Embryonic facial prominence (tissue), 1 donor: ENCODE results near the gene FOXA3.
"Not testable (repeated sequence)": the region's sequence is repeated elsewhere in the genome, so short reads cannot be mapped to it uniquely, and the experiment has no call there.

Experiments
- DNase-seq: peaks from one replicate; pipeline ENCODE4 v3.0.0-alpha.2; 2016; ENCODE audit errors: extremely low spot score

The FOXA3 gene

DNA sequence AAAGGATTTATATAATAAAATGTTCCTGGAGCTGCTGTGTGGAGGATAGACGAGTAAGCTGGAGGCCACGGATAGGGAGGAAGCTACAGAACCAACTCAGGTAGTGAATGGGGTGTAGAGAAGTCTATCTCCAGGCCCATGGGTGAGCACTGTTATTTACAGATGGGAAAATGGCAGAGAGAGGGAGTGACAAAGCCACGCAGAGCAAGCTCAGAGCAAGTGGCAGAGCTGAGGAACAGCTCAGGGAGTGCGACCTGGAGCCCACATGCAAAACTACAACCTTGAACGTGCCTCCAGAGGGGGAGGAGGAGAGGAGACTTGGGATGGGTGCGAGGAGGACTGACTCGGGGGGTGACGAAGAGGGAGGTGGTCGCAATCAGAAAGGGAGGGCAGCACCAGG lies 35.6 kb upstream of the FOXA3 start:
- DNase-seq, result no peak

DNA sequence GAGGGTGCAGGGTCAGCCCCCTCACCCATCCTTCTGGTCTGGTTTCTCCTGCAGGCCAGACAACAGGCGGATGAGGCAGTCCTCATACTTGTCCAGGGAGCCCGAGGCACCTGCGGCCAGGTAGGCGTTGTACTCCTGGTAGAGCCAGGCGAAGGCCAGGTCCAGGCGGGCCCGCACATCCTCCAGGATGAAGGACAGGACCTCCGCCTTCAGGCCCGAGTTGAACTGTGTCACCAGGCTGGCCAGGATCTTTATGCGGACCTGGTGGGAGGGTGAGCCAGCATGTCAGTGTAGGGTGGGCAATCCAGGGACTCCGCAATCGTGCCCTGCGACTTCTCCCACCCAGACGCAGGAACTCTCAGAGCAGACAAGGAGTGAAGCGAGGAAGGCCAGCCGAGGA lies 35.2 kb upstream of the FOXA3 start:
- no peak for DNase-seq

DNA sequence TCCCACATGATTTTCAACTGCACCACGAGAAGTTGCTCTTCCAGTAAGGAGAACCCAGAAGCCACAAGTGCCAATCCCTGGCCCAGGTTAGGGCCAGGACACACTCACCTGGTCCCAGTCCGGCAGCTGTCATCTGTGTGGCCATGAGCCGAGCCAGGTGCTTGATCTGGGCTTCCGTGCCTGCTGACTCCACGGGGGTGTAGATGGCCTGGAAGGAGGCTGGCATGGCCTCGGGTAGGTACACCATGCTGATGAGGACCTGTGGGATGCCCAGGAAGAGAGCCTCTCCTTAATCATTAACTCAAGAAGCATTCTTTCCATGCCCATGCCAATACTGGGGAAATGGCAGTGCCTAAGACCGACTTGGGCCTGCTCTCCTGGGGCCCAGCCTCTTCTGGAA lies 29.2 kb upstream of the FOXA3 start:
- DNase-seq, result no peak

DNA sequence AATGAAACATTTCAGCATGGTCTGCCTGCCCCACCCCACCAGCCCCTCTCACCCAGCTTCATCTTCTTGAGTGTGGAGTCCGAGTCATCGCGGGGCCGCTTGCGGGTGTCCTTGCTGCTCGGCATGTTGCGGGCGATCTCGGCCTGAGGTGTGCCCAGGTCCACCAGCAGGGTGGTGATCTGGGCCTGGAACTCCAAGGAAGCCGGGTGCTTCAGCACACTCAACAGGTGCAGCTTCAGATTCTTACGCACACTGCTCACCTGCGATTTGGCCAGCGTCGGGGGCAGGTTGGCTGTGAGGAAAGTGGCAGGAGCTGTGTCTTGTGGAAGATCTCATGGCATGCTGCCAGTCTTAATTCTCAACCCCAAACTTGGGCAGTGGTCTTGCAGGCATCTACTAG lies 21.9 kb upstream of the FOXA3 start:
- no peak for DNase-seq

DNA sequence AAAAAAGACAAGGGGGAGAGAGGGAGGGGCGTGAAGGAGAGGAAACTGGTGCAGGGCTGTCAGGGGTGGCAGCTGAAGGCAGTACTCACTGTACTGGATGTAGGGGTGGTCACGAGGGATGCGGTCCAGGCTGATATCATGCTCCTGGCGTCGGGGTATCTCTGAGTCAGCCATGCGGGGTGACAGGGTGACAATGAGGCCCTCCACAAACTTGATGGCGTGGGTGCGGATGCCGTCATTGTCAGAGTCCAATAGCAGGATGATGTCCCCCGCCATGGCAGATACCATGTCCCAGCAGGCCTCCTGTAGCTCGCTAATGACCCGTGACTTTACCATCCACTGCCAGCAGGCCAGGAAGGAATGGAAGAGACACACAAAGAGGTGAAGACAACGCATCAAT lies 16.5 kb upstream of the FOXA3 start:
- DNase-seq, result no peak

DNA sequence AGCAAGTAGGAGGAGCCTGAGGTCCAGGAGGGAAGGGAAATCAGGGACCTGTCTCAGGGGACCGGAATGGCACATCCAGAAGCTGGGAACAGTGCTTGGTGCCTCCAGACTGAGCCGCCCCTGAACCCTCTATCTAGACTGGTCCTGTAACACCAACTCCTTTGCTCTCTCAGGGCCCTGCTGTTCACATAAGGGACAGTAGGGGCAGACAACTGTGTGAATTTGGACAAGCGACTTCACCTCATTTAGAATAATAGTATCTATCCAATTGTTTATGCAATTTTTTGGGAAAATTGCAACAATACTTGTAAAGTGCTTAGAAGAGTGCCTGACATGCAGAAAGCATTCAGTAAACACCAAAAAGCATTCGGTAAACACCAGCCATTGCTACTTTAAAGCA lies 15.2 kb upstream of the FOXA3 start:
- no peak for DNase-seq

DNA sequence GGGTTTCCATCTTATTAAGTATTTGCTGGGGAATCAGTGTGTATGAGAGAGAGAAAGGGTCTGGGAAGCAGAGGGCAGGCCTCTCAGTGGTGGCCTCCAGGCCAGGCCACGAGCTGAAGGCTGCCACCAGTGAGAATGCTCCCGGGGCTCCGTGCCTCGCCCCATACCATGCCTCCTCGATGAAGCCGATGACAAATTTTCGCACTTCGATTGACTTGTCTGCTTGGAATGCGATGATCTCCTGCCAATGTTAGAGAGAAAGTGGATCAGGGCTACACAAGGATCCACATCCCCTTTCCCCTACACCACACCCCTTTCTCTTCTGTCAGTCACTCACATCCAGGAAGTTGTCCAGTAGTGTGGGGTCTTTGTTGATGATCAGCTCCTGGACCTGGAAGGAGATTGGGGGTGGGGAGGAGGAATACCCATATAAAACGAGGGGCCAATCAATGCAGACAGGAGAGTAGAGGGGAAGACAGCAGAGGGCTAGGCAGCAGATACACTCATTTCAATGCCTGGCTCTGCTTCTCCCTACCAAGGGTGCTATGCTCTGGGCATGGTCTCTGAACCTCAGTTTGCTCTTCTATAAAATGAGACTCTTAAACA lies 11.9 kb upstream of the FOXA3 start:
- no peak for DNase-seq

DNA sequence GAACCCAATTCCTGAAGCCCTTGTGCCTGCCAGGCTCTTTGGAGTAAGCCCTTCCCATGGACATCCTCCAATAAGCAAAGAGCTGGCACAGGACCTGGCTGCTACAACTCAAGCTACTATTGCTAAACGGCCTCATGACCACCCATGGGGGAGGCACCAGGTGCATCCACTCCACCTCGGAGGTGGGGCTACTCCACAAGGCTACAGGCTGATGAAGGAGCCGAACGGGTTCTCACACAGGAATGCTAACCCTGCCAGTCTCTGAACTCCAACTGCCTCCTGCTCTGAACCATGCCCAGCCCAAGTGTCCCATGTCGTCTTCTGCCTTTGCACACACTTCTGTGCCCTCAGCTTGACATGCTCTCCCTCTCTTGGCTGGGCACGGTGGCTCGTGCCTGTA lies 11.1 kb upstream of the FOXA3 start:
- DNase-seq, result no peak

DNA sequence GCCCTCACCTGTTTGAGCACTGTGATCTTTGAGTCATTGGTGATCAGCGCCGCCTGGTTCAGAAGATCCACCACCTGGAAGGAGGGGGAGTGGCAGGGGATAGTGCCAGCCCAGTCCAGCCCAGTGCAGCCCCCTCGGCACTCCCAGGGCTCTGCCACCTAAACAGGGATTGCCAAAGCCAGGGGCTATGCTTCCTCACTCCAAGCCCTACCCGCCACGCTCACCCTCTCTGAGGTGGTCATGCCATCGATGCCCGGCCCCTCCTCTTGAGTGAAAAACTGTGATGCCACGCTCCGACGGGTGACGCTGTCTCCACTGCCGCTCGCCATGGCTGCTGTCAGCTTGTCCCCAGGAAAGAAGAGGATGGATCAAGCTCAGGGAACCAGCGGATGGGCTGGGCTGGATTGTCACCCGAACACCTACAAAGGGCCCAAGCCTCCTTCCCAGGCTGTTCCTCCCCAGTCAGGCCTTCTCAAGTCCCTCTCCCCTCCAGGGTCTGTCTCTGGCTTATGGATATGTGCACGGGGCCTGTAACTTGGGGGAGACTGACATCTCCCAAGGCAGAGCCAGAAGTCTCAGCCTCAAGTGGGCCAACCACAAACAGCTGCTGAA lies 9.9 kb upstream of the FOXA3 start:
- DNase-seq, result no peak

DNA sequence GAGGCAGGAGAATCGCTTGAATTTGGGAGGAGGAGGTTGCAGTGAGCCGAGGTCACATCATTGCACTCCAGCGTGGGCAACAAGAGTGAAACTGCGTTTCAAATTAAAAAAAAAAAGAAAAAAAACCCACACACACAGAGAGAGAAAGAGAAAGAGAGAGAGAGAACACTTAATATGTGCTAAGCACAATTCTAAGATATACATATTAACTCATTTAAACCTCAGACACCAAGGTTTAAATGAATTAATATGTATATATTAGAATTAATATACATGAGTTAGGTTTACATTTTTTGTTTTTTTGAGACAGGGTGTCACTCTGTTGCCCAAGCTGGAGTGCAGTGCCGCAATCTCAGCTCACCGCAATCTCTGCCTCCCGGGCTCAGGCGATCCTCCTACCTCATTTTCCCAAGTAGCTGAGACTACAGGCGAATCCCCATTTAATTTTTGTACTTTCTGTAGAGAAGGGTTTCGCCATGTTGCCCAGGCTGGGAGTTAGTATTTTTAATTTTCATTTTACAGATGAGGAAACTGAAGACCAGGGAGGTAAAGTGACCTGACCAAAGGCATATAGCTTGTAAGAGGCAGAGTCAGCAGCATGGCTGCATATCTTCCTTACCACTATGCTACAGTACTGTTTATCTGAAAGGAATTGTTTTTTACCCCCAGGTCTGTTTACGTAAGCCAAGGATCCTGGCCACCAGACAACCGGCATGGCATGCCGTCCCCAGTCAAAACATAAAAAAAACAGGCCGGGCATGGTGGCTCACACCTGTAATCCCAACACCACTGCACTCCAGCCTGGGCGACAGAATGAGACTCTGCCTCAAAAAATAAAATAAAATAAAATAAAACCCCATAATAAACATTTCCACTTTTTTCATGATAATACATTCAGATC lies 3.5 kb upstream of the FOXA3 start:
- DNase-seq, result no peak

DNA sequence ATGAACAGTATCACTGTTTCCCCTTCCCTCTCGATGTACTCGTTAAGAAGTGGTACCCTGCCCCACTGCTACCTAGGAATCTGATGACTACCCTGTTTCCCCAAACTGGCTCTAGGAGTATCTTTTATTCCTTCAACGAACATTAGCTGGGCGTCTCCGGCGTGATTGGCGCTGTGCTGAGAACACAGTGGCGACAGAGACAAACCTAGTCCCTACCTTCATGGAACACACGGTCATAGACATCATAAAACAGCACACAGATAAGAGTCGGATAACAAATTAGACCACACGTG lies 1.9 kb upstream of the FOXA3 start:
- no peak for DNase-seq

DNA sequence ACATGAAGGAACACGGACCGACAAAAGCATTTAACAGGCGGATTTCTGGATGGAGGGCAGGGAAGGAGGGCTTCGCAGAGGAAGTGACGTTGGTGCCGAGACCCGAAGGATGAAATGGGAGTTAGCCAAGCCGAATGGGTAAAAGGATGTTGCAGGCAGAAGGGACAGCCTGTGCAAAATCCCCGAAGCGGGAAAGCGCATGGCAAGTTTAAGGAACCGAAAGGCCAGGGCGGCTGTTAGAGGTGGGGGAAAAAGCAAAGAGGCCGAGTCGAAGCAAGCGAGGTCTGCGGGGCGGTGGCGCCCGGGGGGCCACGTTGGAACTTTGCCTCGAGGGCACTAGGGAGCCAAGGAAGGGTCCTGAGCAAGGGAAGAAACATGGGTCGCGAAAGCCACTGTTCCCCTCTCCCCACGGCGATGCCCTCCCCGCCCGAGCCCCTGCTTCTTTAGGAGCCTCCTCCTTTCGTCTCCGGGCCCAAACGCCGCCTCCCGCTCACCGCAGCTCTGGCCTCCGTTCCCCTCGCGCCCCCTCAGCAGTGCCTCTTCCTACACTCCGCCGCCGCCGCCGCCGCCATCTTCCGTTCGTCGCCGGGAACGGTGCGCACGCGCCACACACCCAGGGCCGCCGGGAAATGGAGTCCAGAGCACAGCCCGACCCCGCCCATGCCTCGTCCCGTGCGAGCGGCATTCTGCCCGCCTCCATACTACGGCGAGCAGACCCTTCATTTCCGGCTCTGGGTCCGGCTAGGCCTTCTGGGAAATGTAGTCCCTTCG lies 1.4 kb upstream of the FOXA3 start, which contains the start of gene SYMPK:
SYMPK (minus strand) TSS at position 584 of the 771 bp plus-strand sequence. CDS start 8,652 bp downstream, outside the sequence.
- peak; percentile 97 for DNase-seq

DNA sequence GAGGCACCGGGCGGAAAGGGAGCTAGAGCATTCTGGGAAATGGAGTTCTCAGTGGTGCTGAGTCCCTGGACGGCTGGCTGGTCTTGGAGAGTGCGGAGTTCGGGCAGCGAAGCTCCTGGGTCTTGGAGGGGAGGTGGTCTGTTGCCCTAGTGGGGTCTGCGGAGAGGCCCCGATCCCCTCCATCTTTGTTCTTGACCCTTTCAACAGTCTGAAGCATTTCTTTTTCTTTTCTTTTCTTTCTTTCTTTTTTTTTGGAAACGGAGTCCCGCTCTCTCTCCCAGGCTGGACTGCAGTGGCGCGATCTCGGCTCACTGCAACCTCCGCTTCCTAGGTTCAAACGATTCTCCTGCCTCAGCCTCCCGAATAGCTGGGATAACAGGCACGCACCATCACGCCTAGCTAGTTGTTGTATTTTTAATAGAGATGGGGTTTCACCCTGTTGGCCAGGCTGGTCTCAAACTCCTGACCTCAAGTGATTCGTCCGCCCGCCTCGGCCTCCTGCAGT lies 739 bp upstream of the FOXA3 start:
- DNase-seq, result no peak

DNA sequence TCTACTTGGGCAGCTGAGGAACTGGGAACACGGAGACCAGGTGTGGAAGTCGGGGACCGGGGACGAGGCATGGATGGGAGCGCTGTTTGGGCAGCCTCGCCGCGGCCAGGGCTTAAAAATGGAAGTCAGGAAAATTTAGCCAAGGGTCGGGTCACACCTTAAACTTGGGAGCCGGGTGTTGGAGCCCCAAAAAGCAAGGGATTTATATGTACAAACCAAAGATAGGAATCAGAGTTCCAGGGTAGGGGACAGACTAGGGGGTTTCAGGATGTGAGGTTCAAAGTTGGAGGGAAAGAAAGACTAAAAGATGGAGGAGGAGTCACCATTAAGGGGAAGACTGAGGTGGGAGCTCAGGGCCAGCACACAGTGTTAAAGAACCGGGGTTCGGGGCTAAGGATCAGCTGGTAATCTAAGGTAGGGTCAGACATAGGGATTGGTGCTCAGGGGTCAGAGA lies 530 bp downstream of the FOXA3 start:
- no peak for DNase-seq

DNA sequence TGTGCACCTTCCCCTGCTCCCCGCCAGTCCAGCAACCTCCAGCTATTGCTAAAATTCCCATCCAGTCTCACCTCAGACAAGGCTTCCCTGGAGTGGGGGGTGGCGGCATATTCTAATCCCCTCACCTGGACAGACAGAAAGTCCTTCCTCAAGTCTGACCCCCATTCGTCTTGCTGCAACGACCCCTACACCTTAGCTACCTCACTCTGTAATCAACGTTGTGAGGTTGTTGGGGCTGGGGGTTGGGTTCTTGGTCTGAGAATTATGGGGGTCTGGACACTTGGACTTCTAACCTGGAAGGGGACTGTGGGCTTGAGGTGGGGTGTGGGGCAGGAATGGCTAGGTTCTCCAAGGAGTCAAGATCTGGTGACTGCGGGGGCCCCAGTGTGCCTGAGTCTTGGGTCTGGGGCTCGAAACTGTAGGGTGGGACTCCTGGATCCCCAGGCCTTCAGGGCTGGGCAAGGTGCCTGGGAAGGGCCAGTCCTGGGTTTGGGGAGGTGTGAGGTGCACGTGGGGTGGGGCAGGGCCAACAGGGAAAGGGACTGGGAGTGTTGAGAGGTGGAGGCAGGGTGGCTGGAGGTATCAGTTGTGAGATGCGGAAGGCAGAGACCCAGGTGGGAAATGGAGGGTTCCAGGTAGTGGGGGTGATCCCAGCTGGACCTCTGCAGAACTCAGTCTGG lies 1.3 kb downstream of the FOXA3 start:
- DNase-seq, result no peak

DNA sequence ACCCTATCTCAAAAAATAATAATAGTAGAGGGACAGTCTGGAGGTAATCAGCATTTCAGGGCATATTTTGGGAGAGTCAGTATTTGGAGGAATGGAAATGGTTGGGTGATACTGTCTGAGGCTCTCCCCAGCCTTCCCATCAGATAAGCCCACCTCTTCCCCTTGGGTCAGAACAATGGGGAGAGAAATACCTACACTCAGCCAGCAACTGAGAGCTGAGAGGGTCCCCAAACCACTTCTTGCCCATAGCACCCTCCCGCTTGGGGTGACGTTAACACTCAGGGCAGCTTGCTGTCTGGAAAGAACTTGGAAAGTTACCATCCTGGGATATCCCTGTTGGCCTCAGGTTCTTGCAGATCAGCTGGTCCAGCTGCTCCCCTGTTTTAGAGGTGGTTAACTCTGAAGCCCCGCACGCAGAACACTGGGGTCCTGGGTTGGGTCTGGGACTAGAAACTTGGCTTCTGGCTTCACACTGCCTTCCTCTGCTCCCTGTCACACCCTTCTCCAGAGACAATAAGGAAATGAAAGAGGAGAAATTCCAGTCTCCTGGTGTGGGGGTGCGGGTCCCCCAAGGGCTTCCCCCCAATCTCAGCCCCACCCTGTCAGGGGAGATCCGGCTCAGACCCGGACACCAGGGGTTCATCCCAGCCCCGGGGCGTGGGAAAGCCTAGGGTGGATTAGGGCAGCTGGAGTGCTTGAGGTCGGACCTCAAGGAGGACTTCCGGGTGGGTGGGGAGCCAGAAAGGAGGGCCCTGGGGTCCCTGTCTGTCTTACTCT lies 2.5 kb downstream of the FOXA3 start:
- DNase-seq, result no peak

DNA sequence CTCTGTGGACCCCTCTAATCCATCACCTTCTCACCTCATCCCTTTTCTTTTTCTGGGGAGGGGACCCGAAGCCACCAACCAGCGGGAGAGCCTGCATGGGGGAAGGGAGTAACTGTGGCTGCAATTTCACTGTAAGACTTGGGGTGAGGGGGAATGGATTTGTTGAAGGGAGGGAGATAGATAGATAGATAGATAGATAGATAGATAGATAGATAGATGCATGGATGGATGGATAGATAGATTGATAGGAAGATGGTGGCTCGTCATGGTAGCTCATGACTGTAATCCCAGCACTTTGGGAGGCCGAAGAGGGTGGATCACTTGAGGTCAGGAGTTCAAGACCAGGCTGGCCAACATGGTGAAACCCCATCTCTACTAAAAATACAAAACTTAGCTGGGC lies 3.1 kb downstream of the FOXA3 start:
- DNase-seq, result not testable (repeated sequence)

DNA sequence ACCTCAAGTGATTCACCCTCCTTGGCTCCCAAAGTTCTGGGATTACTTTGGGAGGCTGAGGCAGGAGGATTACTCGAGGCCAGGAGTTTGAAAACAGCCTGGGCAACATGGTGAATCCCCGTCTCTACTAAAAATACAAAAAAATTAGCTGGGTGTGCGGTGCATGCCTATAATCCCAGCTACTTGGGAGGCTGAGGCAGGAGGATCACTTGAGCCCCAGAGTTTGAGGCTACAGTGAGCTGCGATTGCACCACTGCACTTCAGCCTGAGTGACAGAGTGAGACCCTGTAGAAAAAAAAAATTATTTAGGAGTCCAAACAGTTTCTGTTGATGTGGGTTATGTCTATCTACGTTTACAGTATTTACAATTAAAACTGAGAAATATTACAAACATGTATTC lies 6.7 kb downstream of the FOXA3 start:
- DNase-seq, result no peak

DNA sequence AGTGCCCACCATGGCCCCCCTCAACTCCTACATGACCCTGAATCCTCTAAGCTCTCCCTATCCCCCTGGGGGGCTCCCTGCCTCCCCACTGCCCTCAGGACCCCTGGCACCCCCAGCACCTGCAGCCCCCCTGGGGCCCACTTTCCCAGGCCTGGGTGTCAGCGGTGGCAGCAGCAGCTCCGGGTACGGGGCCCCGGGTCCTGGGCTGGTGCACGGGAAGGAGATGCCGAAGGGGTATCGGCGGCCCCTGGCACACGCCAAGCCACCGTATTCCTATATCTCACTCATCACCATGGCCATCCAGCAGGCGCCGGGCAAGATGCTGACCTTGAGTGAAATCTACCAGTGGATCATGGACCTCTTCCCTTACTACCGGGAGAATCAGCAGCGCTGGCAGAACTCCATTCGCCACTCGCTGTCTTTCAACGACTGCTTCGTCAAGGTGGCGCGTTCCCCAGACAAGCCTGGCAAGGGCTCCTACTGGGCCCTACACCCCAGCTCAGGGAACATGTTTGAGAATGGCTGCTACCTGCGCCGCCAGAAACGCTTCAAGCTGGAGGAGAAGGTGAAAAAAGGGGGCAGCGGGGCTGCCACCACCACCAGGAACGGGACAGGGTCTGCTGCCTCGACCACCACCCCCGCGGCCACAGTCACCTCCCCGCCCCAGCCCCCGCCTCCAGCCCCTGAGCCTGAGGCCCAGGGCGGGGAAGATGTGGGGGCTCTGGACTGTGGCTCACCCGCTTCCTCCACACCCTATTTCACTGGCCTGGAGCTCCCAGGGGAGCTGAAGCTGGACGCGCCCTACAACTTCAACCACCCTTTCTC lies 8.2 kb downstream of the FOXA3 start:
- DNase-seq, result no peak
